Activated naive CD8-positive, alpha-beta T cell treated with anti-CD3 and anti-CD28 coated beads, Interleukin-2, amount 50 U/mL, for 16 hours (primary cell): Measurements from ENCODE around the gene BRD9.
"Not testable (repeated sequence)": the region's sequence is repeated elsewhere in the genome, so short reads cannot be mapped to it uniquely, and the experiment has no call there.

Experiments used
- DNase-seq: peaks from one replicate; pipeline ENCODE4 v3.0.0-alpha.2; 2020; ENCODE audit warnings: low read depth, low spot score

Gene BRD9

GRCh38 chr5:845031-845675 is 47.4 kb downstream of the BRD9 start:
- not testable (repeated sequence) for DNase-seq

- not testable (repeated sequence) for DNase-seq
Measured at GRCh38 chr5:844426-844825, 48.2 kb downstream of the BRD9 start.

- DNase-seq, result not testable (repeated sequence)
Measured at GRCh38 chr5:843926-844325, 48.7 kb downstream of the BRD9 start.

GRCh38 chr5:843371-843770 is 49.2 kb downstream of the BRD9 start:
- not testable (repeated sequence) for DNase-seq

GRCh38 chr5:842402-843221 is 50.0 kb downstream of the BRD9 start:
- DNase-seq, result not testable (repeated sequence)

- not testable (repeated sequence) for DNase-seq
Measured at GRCh38 chr5:841531-842401, 50.8 kb downstream of the BRD9 start.

GRCh38 chr5:840974-841435 is 51.6 kb downstream of the BRD9 start:
- not testable (repeated sequence) for DNase-seq

- DNase-seq, result not testable (repeated sequence)
Measured at GRCh38 chr5:840118-840973, 52.3 kb downstream of the BRD9 start.

GRCh38 chr5:838431-838851 is 54.2 kb downstream of the BRD9 start:
- not testable (repeated sequence) for DNase-seq

GRCh38 chr5:837621-838121 is 54.9 kb downstream of the BRD9 start:
- not testable (repeated sequence) for DNase-seq

GRCh38 chr5:835933-836612 is 56.5 kb downstream of the BRD9 start:
- DNase-seq, result not testable (repeated sequence)

- DNase-seq, result not testable (repeated sequence)
Measured at GRCh38 chr5:834013-834412, 58.6 kb downstream of the BRD9 start.

- not testable (repeated sequence) for DNase-seq
Measured at GRCh38 chr5:828194-828593, 64.4 kb downstream of the BRD9 start.

- not testable (repeated sequence) for DNase-seq
Measured at GRCh38 chr5:825544-825943, 67.1 kb downstream of the BRD9 start.

- DNase-seq, result no peak
Measured at GRCh38 chr5:821504-821903, 71.1 kb downstream of the BRD9 start.

- DNase-seq, result no peak
Measured at GRCh38 chr5:820245-820644, 72.4 kb downstream of the BRD9 start.

GRCh38 chr5:819078-819477 is 73.5 kb downstream of the BRD9 start:
- no peak for DNase-seq

GRCh38 chr5:816176-816575 is 76.4 kb downstream of the BRD9 start:
- no peak for DNase-seq

- DNase-seq, result no peak
Measured at GRCh38 chr5:815449-815848, 77.2 kb downstream of the BRD9 start.
